HUES48 (cell line): ENCODE data around the gene CAMK2B.

Experiments
- H3K27ac ChIP-seq: one replicate; pipeline ENCODE4 v1.7.0; 2013; ENCODE audit warnings: low read depth, low read length, inconsistent platforms
- H3K27me3 ChIP-seq: 2 replicates; pipeline ENCODE4 v1.6.1; 2013; ENCODE audit warnings: mild to moderate bottlenecking, low read length; ENCODE audit not compliant: control insufficient read depth, insufficient read depth
- H3K36me3 ChIP-seq: 2 replicates; pipeline ENCODE4 v1.6.1; 2013; ENCODE audit warnings: low read length; ENCODE audit not compliant: control insufficient read depth, insufficient read depth
- H3K4me1 ChIP-seq: 2 replicates; pipeline ENCODE4 v1.6.1; 2013; ENCODE audit warnings: mild to moderate bottlenecking, low read length; ENCODE audit not compliant: control insufficient read depth, insufficient read depth
- H3K4me3 ChIP-seq: 2 replicates; pipeline ENCODE4 v1.5.1; 2013; ENCODE audit warnings: mild to moderate bottlenecking, low read depth, low read length
- H3K9ac ChIP-seq: 2 replicates; pipeline ENCODE4 v1.6.1; 2013; ENCODE audit warnings: mild to moderate bottlenecking, low read depth, low read length, moderate library complexity
- H3K9me3 ChIP-seq: 2 replicates; pipeline ENCODE4 v1.6.1; 2013; ENCODE audit warnings: low read length; ENCODE audit not compliant: control insufficient read depth, insufficient read depth

Gene CAMK2B

GRCh38 chr7:44307905-44308595, 17.3 kb downstream of the CAMK2B start:
- no peak overlapping the region for H3K9ac ChIP-seq
- no peaks in the 10 kb centered on the region for H3K9me3 ChIP-seq
- H3K27me3 ChIP-seq, result peaks cover 45% of the 10 kb centered on the region
- no peak overlapping the region for H3K27ac ChIP-seq
- no peaks in the 10 kb centered on the region for H3K4me1 ChIP-seq
- no peak overlapping the region for H3K4me3 ChIP-seq
- H3K36me3 ChIP-seq, result no peaks in the 10 kb centered on the region

DNA sequence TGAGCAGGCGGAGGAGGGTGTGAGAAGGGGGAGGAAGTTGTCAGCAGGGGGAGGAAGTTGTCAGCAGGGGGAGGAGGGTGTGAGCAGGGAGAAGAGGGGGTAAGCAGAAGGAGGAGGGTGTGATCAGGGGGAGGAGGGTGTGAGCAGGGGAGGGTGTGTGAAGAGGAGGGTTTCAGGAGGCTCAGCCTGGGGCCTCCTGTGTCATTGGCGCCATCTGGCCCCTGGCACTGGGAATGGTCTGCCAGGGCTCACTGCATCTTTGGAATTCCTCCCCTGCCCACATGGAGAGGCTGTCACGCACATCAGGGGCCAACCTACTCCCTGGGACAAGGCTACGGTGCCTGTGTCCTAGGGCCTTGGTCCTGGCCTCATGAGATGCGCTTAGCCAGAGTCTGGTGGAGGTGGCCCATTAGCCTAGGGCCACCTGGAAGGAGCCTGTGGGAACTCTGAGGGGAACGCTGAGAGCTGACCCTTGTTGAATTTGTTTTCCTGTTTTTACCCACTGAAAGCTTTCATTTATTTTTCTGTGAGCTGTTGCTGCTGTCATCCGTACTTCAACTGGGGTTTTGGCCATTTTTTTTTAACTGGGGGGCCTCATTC, 18.0 kb downstream of the CAMK2B start:
- peaks cover 45% of the 10 kb centered on the region for H3K27me3 ChIP-seq
- no peak overlapping the region for H3K9ac ChIP-seq
- H3K36me3 ChIP-seq, result no peaks in the 10 kb centered on the region
- H3K4me3 ChIP-seq, result no peak overlapping the region
- H3K27ac ChIP-seq, result no peak overlapping the region
- H3K9me3 ChIP-seq, result no peaks in the 10 kb centered on the region
- no peaks in the 10 kb centered on the region for H3K4me1 ChIP-seq

GRCh38 chr7:44306606-44307005, 18.8 kb downstream of the CAMK2B start:
- no peaks in the 10 kb centered on the region for H3K36me3 ChIP-seq
- peaks cover 41% of the 10 kb centered on the region for H3K27me3 ChIP-seq
- no peak overlapping the region for H3K9ac ChIP-seq
- H3K4me1 ChIP-seq, result no peaks in the 10 kb centered on the region
- H3K4me3 ChIP-seq, result no peak overlapping the region
- no peaks in the 10 kb centered on the region for H3K9me3 ChIP-seq
- no peak overlapping the region for H3K27ac ChIP-seq

DNA sequence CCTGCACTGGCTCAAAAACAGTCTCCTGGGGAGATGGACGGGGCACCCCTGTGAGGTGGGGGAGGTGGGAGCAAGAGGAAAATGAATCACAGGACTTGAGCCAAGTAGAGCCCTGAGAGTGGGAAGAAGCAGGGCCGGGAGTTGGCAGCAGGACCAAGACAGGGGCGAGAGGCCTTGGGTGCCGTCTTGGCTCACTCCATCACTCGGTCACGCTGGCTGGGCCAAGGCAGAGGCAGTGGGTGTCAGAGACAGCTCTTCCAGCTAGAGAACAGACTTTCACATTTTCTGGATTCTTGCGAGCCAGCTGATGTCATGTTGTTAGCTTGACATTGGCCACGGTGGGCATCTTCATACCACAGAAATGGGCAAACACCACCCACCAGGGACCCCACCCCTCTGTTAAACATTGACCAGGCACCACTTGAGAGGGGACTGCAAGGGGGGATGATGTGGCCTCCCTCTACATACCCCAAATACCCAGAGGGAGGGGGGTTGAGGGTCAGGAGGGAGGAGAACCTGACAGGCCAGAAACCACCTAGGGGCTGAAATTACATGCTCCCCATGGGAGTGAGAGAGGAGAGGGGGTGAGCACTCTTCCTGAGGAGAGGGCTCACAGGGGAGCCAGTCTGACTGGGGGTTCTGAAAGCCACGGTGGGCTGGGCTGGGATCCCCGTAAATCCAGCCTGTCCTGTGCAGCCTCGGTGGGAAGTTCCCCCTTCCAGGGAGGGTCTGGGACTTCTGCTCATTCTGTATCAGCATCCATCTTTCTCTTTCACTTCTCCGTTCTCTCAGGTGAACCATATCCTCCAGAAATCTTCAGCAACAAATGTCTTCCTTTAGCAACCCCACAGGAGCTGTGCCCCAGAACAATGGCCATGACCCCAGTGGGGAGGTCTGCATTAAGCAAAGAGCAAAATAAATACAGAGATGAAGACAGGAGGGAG, 19.6 kb downstream of the CAMK2B start:
- Histone ChIP-seq H3K9ac (no peak overlapping the region), H3K27ac (no peak overlapping the region)

DNA sequence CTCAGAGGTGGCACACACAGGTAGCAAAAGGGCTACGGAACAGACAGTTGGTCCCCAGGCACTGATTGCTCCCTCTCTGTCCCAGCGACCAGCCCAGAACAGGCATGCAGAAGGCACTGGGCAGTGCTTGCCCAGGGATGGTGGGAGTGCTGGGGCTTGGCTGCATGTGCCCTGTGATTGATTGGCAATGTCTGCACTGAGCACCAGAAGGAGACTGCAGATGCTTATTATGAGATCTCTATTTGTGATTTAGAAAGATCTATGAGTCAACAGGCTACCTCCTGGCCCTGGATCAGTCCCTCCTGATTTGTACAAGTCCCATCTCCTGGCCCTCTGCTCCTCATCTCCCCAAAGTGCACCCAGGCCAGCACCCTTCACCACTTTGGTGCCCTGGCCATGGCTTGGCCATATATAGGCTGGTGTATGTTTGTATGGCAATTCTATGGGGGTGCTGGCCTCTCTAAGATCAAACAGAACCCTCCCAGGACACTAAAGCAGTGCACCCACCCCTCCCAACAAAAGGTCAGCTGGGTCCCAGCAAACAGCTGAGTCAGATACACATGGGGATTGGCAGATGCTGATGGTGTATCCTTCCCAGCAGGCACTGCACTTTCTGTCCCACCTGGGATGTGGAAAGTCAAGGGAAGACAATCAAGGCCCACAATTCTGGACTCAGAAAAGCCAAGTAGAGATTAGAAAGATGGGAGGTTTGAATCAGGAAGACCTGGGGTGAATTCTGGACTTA, 30.9 kb downstream of the CAMK2B start:
- Histone ChIP-seq H3K4me3 (no peak overlapping the region), H3K27ac (no peak overlapping the region), H3K4me1 (peaks cover 3% of the 10 kb centered on the region; the same call in 1 of the 2 replicates), H3K9me3 (no peaks in the 10 kb centered on the region), H3K9ac (no peak overlapping the region), H3K36me3 (no peaks in the 10 kb centered on the region), H3K27me3 (peaks cover 8% of the 10 kb centered on the region; the same call in 1 of the 2 replicates)

More for the DNA sequence above, 19.6 kb downstream of the CAMK2B start:
- H3K9me3 ChIP-seq, result no peaks in the 10 kb centered on the region
- H3K27me3 ChIP-seq, result peaks cover 34% of the 10 kb centered on the region
- H3K4me3 ChIP-seq, result no peak overlapping the region
- no peaks in the 10 kb centered on the region for H3K36me3 ChIP-seq
- H3K4me1 ChIP-seq, result no peaks in the 10 kb centered on the region

GRCh38 chr7:44293561-44294324, 31.7 kb downstream of the CAMK2B start:
- no peak overlapping the region for H3K4me3 ChIP-seq
- H3K27me3 ChIP-seq, result peaks cover 5% of the 10 kb centered on the region; the same call in 1 of the 2 replicates

DNA sequence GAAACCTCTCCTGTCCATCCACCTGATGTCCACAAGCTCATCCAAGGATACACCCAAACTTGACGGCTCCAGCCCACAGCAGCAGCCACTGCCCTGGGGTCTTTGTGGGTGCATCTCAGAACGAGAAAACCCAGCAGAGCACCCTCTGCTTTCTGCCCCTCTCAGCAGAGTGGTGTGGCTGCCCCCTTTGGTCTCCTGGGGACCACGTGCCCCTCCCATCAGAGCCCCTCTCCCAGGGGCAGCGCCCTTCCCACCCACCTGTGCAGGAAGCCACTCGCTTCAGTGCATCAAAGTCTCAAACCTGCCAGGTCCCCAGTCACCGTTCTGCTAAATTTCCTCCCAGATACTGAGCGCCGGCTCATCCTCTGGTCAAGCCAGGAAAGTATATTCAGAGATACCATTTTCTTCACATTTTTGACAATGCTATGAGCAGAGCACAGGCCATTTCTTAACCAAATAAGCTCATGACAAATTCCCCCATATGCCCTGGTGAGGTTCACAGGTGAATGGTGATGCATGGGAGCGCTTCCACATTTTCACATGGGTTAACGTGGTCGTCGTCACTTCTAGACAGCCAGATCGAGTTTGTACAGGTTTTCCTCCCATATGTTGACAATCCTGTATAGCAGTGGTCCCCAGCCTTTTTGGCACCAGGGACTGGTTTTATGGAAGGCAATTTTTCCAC, 32.4 kb downstream of the CAMK2B start:
- Histone ChIP-seq H3K4me3 (no peak overlapping the region), H3K27me3 (peaks cover 5% of the 10 kb centered on the region; the same call in 1 of the 2 replicates), H3K27ac (no peak overlapping the region), H3K9me3 (no peaks in the 10 kb centered on the region), H3K36me3 (no peaks in the 10 kb centered on the region), H3K9ac (no peak overlapping the region), H3K4me1 (peaks cover 3% of the 10 kb centered on the region; the same call in 1 of the 2 replicates)

More at GRCh38 chr7:44293561-44294324, 31.7 kb downstream of the CAMK2B start:
- Histone ChIP-seq H3K36me3 (no peaks in the 10 kb centered on the region), H3K9ac (no peak overlapping the region), H3K27ac (no peak overlapping the region), H3K9me3 (no peaks in the 10 kb centered on the region), H3K4me1 (peaks cover 3% of the 10 kb centered on the region; the same call in 1 of the 2 replicates)

GRCh38 chr7:44292420-44292817, 33.0 kb downstream of the CAMK2B start:
- Histone ChIP-seq H3K36me3 (no peaks in the 10 kb centered on the region), H3K9ac (no peak overlapping the region), H3K27me3 (peaks cover 5% of the 10 kb centered on the region; the same call in 1 of the 2 replicates), H3K27ac (no peak overlapping the region), H3K4me1 (peaks cover 3% of the 10 kb centered on the region; the same call in 1 of the 2 replicates), H3K4me3 (no peak overlapping the region), H3K9me3 (no peaks in the 10 kb centered on the region)

DNA sequence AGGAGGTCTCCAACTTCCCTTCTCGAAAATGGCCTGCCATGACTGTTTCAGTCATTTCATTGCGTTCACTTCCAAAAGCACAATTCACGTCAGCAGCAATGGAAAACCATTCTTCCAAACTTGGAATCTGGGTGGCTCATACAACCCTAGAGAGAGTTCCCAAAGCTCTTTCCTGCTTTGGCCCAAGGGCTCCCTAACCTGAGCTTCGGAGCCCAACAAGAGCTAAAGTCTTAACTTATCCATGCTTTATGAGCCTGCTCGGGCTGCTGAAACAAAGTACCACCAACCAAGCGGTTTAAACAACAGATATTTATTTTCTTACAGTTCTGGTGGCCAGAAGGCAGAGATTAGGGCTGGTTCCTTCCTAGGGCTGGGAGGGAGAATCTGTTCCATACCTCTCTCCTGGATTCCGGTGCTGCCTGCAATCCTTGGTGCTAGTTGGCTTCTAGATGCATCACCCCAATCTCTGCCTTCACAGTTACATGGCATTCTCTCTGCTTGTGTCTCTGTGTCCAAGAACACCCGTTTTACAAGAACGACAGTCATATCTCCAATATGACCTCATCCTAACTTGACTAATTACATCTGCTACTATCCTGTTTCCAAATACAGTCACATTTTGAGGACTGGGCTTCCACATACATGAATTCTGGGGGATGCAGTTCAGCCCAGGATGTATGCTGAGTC, 33.5 kb downstream of the CAMK2B start:
- H3K27ac ChIP-seq, result no peak overlapping the region
- H3K27me3 ChIP-seq, result peaks cover 5% of the 10 kb centered on the region; the same call in 1 of the 2 replicates
- H3K4me1 ChIP-seq, result peaks cover 3% of the 10 kb centered on the region; the same call in 1 of the 2 replicates
- H3K9ac ChIP-seq, result no peak overlapping the region
- H3K9me3 ChIP-seq, result no peaks in the 10 kb centered on the region
- H3K4me3 ChIP-seq, result no peak overlapping the region
- no peaks in the 10 kb centered on the region for H3K36me3 ChIP-seq
